OCI-LY7 (cell line): ENCODE data around the gene MS4A4A. TPM values are rescaled to one million over a fixed set of nuclear protein-coding genes. Genes with fewer than 3 reads are reported as not detected.

Experiments
- BruUV-seq: library from RNA; stranded (reverse); fragments of 400-500 nt; replicated peaks from 2 replicates; lab custom pipeline; 2021; lab: Mats Ljungman, UMichigan
- CTCF ChIA-PET: fragments of 300-600 bp; sonication (Branson Sonifier 250); formaldehyde crosslinking; loops from one replicate; lab custom pipeline; 2022; ENCODE audit warnings: antibody characterized with exemption; ENCODE audit not compliant: unreplicated experiment; lab: Charles Lee
- POLR2A ChIA-PET: fragments of 300-600 bp; sonication (Branson Sonifier 250); formaldehyde crosslinking; loops from one replicate; lab custom pipeline; 2022; ENCODE audit warnings: antibody characterized with exemption; lab: Charles Lee
- DNase-seq: peaks from one replicate; pipeline ENCODE4 v3.0.0-alpha.2; 2015; ENCODE audit warnings: low spot score
- H2AFZ ChIP-seq: fragments of 200-600 bp; sonication (generic), shearing (Covaris generic); 2 replicates; pipeline ENCODE4 v1.6.1; 2014; ENCODE audit warnings: mild to moderate bottlenecking, antibody characterized with exemption, low read length, moderate library complexity
- H3K27ac ChIP-seq: fragments of 200-600 bp; sonication (generic); 2 replicates; pipeline ENCODE4 v1.5.1; 2014; ENCODE audit warnings: mixed run types, low read depth, mild to moderate bottlenecking, moderate library complexity, low read length, inconsistent platforms; ENCODE audit not compliant: poor library complexity, severe bottlenecking
- H3K36me3 ChIP-seq: fragments of 200-600 bp; sonication (generic); 2 replicates; pipeline ENCODE4 v1.6.1; 2014; ENCODE audit warnings: mild to moderate bottlenecking, antibody characterized with exemption, low read length, moderate library complexity, mixed read lengths; ENCODE audit not compliant: insufficient read depth
- H3K4me1 ChIP-seq: fragments of 200-600 bp; sonication (generic); 2 replicates; pipeline ENCODE4 v1.5.1; 2014; ENCODE audit warnings: mild to moderate bottlenecking, low read length; ENCODE audit not compliant: insufficient read depth, poor library complexity, severe bottlenecking
- H3K4me2 ChIP-seq: fragments of 200-600 bp; sonication (generic); 2 replicates; pipeline ENCODE4 v1.6.1; 2014; ENCODE audit warnings: mild to moderate bottlenecking, low read length
- H3K4me3 ChIP-seq: fragments of 200-600 bp; sonication (generic); 2 replicates; pipeline ENCODE4 v1.5.1; 2014; ENCODE audit warnings: mild to moderate bottlenecking, low read depth, low read length; ENCODE audit not compliant: poor library complexity, severe bottlenecking
- H3K79me2 ChIP-seq: fragments of 200-600 bp; sonication (generic); 2 replicates; pipeline ENCODE4 v1.6.1; 2016; ENCODE audit warnings: low read depth, mild to moderate bottlenecking, low read length, moderate library complexity, mixed read lengths; ENCODE audit not compliant: insufficient read depth
- H3K9me2 ChIP-seq: fragments of 200-600 bp; sonication (generic); 2 replicates; pipeline ENCODE4 v1.6.1; 2016; ENCODE audit warnings: mild to moderate bottlenecking, low read length, mixed read lengths; ENCODE audit not compliant: insufficient read depth
- H3K9me3 ChIP-seq: fragments of 200-600 bp; sonication (generic); 2 replicates; pipeline ENCODE4 v1.6.1; 2014; ENCODE audit warnings: mild to moderate bottlenecking, mixed run types, low read length, mixed read lengths
- H4K20me1 ChIP-seq: fragments of 200-600 bp; sonication (generic); 2 replicates; pipeline ENCODE4 v1.6.1; 2014; ENCODE audit warnings: mild to moderate bottlenecking, antibody characterized with exemption, low read length, moderate library complexity, mixed read lengths; ENCODE audit not compliant: insufficient read depth
- EZH2phosphoT487 ChIP-seq: fragments of 200-600 bp; sonication (generic); IDR thresholded peaks from 2 replicates; pipeline ENCODE4 v1.6.1; 2018; ENCODE audit warnings: low read depth, borderline replicate concordance, mild to moderate bottlenecking, mixed run types, antibody characterized with exemption, low read length, moderate library complexity, mixed read lengths
- intact Hi-C: fragments of 100-400 bp; cut with micrococcal nuclease; formaldehyde crosslinking; loops from one replicate; pipeline ENCODE4 v1.10.0; 2022; ENCODE audit not compliant: unreplicated experiment
- total RNA-seq, 2 experiments: library from RNA; depleted of rRNA in 1 of 2; stranded (reverse); fragments of >200 nt in 1 of 2; shearing (Covaris generic) in 1 of 2; gene quantifications; 2 replicates each; pipeline ENCODE4 v1.2.3, GENCODE V29; 2014 to 2022
- TF ChIP-seq, protein P1 (sequence below): fragments of 200-600 bp; sonication (generic); conservative IDR thresholded peaks from 2 replicates; pipeline ENCODE4 v1.5.1; 2014; ENCODE audit warnings: mild to moderate bottlenecking, antibody characterized with exemption, low read length, moderate library complexity, mixed read lengths

Gene MS4A4A
- total RNA-seq, 2 experiments from 2014 or later: not detected

DNA sequence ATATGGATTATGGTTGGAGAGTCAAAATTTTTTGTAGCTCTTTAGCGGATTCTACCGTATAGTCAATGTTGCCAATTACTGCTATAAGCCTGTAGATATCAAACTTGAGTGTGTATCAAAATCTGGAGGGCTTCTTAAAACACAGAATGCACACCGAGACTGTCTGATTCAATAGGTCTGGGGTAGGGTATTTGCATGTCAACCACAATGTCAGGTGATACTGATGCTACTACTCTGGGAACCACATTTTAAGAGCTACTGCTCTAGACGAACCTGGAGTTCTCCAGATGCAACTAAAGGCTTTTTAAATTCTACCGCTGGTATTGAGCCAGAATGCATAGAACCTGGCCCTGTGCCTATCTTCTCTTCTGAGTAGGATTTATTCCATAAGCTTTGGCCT lies 15.8 kb upstream of the MS4A4A start:
- H3K9me2 ChIP-seq: no peaks in the 10 kb centered on the region
- no peak overlapping the region for H3K4me3 ChIP-seq
- H3K79me2 ChIP-seq: no peaks in the 10 kb centered on the region
- intact Hi-C loops: loop anchor here (1.0 to 5.0 kb wide), 5 partner anchors 68 to 492 kb away; partner anchors contain the start of gene MS4A15
- no TSS peak for BruUV-seq
- no peak overlapping the region for H3K4me2 ChIP-seq
- ChIA-PET CTCF (no interaction called here), POLR2A (interaction anchor here (0.7 kb wide), 1 partner anchor 214 kb away, joined by 3 read pairs; no protein-coding TSS in a partner anchor)
- H3K9me3 ChIP-seq: no peaks in the 10 kb centered on the region
- H3K36me3 ChIP-seq: no peaks in the 10 kb centered on the region
- H2AFZ ChIP-seq: no peak overlapping the region
- no peaks in the 10 kb centered on the region for H3K4me1 ChIP-seq
- H4K20me1 ChIP-seq: no peaks in the 10 kb centered on the region
- H3K27ac ChIP-seq: no peak overlapping the region
- TF ChIP-seq EZH2phosphoT487: no peak
- TF ChIP-seq, protein P1, sequence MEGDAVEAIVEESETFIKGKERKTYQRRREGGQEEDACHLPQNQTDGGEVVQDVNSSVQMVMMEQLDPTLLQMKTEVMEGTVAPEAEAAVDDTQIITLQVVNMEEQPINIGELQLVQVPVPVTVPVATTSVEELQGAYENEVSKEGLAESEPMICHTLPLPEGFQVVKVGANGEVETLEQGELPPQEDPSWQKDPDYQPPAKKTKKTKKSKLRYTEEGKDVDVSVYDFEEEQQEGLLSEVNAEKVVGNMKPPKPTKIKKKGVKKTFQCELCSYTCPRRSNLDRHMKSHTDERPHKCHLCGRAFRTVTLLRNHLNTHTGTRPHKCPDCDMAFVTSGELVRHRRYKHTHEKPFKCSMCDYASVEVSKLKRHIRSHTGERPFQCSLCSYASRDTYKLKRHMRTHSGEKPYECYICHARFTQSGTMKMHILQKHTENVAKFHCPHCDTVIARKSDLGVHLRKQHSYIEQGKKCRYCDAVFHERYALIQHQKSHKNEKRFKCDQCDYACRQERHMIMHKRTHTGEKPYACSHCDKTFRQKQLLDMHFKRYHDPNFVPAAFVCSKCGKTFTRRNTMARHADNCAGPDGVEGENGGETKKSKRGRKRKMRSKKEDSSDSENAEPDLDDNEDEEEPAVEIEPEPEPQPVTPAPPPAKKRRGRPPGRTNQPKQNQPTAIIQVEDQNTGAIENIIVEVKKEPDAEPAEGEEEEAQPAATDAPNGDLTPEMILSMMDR: no peak
- no peak for DNase-seq

DNA sequence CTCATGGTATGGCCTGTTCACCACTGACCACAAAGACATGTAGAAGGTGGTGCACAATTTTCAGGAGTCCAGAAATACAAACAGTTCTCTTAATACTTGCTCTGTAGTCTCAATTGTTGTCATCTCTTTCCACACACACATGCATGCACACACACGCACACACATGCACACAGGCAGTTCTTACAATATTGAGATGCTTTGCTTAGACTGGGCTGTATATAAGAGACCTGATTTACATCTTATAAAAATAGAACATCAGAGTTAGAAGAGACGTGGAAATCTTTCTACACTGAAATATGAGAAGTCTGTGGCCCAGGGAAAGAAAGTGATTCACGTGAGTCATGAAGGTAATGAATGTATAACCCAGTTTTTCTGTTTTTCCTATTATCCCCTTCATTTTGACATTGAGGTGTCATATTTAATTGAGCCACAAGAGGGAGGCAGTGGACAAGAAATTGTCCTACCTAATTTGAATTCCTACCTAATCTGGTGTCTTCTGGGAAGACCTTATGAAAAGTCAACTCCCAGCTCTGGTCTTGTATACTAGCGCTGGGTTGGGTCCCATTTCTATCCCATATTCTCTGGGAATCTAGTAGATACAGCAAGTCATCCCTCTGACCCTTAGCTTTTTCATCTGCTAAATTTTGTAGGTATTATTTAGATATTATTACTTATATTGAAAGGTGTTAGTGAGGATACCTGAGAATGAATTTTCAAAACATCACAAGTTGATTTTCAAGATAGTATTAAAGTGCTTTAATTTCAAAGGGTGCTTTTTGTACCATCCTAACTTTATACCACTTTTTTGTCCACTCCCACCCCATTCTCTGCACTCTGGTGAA lies 14.9 kb upstream of the MS4A4A start:
- Histone ChIP-seq H3K27ac (no peak overlapping the region), H3K4me3 (no peak overlapping the region), H2AFZ (no peak overlapping the region), H3K4me1 (no peaks in the 10 kb centered on the region), H3K36me3 (no peaks in the 10 kb centered on the region), H3K79me2 (no peaks in the 10 kb centered on the region), H3K4me2 (no peak overlapping the region), H3K9me2 (no peaks in the 10 kb centered on the region), H4K20me1 (no peaks in the 10 kb centered on the region), H3K9me3 (no peaks in the 10 kb centered on the region)
- BruUV-seq: no TSS peak
- peak; percentile 61 for DNase-seq
- ChIA-PET CTCF (interaction anchor here (1.4 kb wide), 1 partner anchor 97 kb away, joined by 3 read pairs; no protein-coding TSS in a partner anchor), POLR2A (no interaction called here)
- intact Hi-C loops: loop anchor here (1.0 to 5.0 kb wide), 5 partner anchors 67 to 491 kb away; partner anchors contain the start of gene MS4A15
- TF ChIP-seq, protein P1: peak; percentile 92
- TF ChIP-seq EZH2phosphoT487: no peak

DNA sequence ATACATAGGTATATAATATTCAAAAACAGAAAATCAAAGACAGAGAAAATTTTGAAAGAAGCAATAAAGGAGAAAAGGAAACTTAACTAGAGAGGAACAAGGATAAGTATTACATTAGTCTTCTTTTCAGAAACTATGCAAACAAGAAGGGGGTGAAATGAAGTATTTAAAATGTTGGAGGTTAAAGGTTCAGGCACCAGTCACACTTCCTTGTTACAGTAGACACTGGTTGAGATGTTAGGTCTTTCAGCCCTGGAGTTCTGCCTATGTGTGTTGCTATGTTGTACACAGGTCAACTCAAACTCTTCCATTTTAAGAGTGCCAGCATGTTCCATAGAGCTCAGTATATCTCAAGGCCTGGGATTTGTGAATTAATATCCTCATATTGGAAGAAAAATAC lies 6.0 kb upstream of the MS4A4A start:
- ChIA-PET POLR2A (no interaction called here), CTCF (no interaction called here)
- no peak for DNase-seq
- no TSS peak for BruUV-seq
- Histone ChIP-seq H3K36me3 (no peaks in the 10 kb centered on the region), H3K27ac (no peak overlapping the region), H4K20me1 (no peaks in the 10 kb centered on the region), H3K4me2 (no peak overlapping the region), H3K4me3 (no peak overlapping the region), H2AFZ (no peak overlapping the region), H3K4me1 (no peaks in the 10 kb centered on the region), H3K9me2 (no peaks in the 10 kb centered on the region), H3K79me2 (no peaks in the 10 kb centered on the region; the same call in 1 of the 2 replicates), H3K9me3 (no peaks in the 10 kb centered on the region)
- intact Hi-C loops: no loop called here
- TF ChIP-seq EZH2phosphoT487: no peak
- TF ChIP-seq, protein P1: no peak
